Measurements from ENCODE around the gene HYOU1.

The HYOU1 gene

DNA sequence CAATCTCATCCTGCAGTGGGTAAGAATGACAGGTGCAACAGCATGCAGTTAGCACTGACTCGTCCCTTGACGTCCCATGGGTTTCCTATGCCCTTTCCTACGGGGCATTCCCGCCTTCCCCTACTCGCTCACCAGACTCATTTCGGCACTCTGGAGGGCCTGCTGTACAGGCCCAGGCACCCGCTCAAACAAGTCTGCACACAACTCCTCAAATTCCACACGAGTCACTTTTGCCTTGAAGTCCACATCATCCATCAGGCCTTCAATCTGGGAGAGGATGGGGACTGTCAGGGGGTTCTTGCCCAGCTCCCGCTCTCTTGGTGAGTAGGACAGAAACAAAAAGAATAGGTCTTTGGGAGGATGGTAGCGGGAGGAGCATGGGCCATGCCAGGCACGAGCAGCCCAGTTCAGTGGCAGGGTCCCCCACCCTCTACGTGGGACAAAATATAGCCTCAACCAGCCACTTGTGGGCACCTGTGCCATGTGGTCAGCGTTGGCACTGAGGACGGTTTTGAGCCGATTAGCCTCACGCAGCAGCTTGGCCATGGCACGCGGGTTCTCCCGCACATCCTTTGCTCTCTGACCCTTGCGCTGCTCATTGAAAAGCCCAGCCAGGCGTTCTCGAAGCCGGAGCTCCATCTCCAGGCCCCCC is 4.7 kb downstream of the HYOU1 start:
- DNase-seq (ENCODE audit: low read depth): no peak
- TF ChIP-seq, protein P1, sequence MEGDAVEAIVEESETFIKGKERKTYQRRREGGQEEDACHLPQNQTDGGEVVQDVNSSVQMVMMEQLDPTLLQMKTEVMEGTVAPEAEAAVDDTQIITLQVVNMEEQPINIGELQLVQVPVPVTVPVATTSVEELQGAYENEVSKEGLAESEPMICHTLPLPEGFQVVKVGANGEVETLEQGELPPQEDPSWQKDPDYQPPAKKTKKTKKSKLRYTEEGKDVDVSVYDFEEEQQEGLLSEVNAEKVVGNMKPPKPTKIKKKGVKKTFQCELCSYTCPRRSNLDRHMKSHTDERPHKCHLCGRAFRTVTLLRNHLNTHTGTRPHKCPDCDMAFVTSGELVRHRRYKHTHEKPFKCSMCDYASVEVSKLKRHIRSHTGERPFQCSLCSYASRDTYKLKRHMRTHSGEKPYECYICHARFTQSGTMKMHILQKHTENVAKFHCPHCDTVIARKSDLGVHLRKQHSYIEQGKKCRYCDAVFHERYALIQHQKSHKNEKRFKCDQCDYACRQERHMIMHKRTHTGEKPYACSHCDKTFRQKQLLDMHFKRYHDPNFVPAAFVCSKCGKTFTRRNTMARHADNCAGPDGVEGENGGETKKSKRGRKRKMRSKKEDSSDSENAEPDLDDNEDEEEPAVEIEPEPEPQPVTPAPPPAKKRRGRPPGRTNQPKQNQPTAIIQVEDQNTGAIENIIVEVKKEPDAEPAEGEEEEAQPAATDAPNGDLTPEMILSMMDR (IDR thresholded peaks at IDR 0.05; ENCODE audit: control insufficient read depth, extremely low read depth, insufficient read depth): no peak
- no peak overlapping the region for H3K4me3 ChIP-seq (ENCODE audit: low read depth, low read length)

DNA sequence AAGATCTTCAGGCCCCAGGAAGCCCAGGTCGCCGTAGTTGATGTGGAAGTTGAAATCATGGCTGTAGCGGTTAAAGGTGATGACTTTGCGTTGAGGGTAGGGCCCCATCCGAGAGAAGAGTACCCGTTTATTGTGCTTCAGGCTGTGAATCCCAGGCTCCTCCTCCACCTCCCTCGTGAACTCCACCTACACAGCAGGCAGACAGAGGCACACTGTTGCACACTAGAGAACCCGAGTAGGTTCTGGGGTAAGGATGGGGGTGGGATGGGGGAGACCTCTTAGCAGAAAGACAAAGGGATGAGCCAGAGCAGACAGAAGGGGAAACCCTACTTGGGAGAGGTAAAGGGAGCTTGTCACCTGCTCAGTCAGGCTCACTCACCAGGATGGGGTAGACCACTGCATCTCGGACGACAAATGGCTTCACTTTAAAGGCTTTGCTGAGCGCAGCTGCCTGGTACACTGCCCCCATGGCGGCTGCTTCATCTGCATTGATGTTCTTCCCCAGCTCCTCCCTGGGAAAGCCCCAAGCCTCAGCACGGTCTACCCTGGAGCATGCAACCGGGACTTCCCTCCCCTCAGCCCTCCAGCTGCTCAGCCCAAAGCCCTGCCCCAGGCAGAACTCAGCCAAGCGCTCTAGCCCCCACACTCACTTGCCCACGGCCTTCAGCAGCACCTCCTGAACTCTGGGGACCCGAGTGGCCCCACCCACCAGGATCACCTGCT is 5.4 kb downstream of the HYOU1 start:
- TF ChIP-seq, protein P1 (IDR thresholded peaks at IDR 0.05; ENCODE audit: control insufficient read depth, extremely low read depth, insufficient read depth): no peak
- no peak for DNase-seq (ENCODE audit: low read depth)
- H3K4me3 ChIP-seq (ENCODE audit: low read depth, low read length): no peak overlapping the region

DNA sequence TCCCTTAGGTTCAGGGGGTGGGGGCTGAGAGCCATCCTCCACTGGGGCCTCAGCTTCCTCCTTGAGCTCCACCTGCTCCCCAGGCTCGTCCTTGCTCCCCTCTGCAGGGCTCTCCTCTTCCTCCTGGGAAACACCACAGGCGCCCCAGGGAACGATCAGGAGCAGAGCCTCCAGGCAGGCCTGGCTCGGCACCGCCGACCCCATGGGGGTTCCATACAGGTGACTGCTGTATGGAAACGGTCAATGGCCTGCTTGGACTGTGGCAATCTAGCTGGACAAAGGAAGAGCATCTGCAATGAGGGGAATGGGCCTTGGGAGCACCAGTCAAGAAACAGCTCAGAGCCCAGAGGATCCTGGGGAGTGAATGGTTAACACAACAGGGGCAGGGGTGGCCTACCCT is 7.9 kb downstream of the HYOU1 start:
- TF ChIP-seq, protein P1 (IDR thresholded peaks at IDR 0.05; ENCODE audit: control insufficient read depth, extremely low read depth, insufficient read depth): no peak
- no peak for DNase-seq (ENCODE audit: low read depth)
- H3K4me3 ChIP-seq (ENCODE audit: low read depth, low read length): no peak overlapping the region

DNA sequence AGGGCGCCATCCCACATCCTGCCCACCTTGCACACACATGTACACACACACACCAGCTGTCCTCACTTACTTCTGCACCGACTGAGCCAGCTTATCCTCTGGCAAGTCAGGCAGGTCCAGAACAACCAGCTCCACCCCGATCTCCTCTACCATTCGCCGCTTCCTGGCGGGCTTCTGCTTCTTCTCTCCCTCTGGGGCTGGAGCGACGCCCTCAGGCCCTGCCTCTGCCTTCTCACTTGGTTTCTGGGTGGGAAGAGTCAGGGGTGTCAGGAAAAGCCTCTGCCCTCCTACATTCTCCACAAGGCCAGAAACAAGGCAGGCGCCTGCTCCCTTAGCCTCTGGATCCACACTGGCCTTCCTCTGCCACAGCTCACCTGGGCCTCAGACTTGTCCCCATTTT is 8.4 kb downstream of the HYOU1 start:
- TF ChIP-seq, protein P1 (IDR thresholded peaks at IDR 0.05; ENCODE audit: control insufficient read depth, extremely low read depth, insufficient read depth): no peak
- no peak overlapping the region for H3K4me3 ChIP-seq (ENCODE audit: low read depth, low read length)
- DNase-seq (ENCODE audit: low read depth): no peak

DNA sequence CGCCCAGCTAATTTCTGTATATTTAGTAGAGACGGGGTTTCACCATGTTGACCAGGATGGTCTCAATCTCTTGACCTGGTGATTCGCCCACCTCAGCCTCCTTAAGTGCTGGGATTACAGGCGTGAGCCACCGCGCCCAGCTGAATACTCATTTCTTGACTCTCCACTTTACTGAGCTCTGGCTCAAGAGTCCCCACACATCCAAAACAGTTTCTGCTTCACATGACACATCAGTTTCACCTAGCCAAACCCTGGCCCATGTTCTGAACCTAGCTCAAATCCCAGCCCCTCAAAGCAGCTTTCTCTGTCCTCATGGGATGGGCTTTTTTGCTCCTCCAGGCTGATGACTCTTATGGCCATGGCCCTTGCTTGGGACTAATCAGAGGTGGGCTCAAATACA is 9.8 kb downstream of the HYOU1 start:
- DNase-seq (ENCODE audit: low read depth): no peak
- TF ChIP-seq, protein P1 (IDR thresholded peaks at IDR 0.05; ENCODE audit: control insufficient read depth, extremely low read depth, insufficient read depth): no peak

DNA sequence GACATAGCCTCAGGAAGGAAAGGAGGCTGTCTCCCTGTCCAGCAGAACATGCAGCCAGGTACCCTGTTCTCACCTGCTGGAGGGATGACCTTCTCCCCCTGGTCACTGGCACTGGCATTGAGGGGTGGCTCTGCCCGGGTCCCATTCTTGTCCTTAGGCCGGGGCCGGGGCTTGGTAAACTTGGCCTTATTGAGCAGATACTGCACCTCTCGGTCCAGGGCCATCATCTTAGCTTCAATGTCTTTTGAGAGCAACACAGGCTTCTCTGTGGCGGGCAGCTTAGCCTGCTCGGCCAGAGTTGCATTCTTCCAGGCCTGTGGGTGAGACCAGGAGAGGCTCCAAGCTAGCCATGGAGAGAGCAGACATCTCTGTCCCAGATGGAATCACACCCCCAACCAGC is 10.5 kb downstream of the HYOU1 start:
- TF ChIP-seq, protein P1 (IDR thresholded peaks at IDR 0.05; ENCODE audit: control insufficient read depth, extremely low read depth, insufficient read depth): no peak
- no peak overlapping the region for H3K4me3 ChIP-seq (ENCODE audit: low read depth, low read length)
- no peak for DNase-seq (ENCODE audit: low read depth)

More for the DNA sequence above, 9.8 kb downstream of the HYOU1 start:
- no peak overlapping the region for H3K4me3 ChIP-seq (ENCODE audit: low read depth, low read length)
